ENCODE data around the gene TEX101.
"Not testable (repeated sequence)": the region's sequence is repeated elsewhere in the genome, so short reads cannot be mapped to it uniquely, and the experiment has no call there.

Gene TEX101

GRCh38 chr19:43422000-43422688 is 7.5 kb downstream of the TEX101 start:
- no peak for DNase-seq

- no peak for DNase-seq
Observed at GRCh38 chr19:43422689-43423066, 8.0 kb downstream of the TEX101 start.

- no peak for DNase-seq
Observed at GRCh38 chr19:43423779-43424178, 9.1 kb downstream of the TEX101 start.

GRCh38 chr19:43425567-43426392 is 11.1 kb downstream of the TEX101 start:
- no peak for DNase-seq

GRCh38 chr19:43429395-43429794 is 14.7 kb downstream of the TEX101 start:
- no peak for DNase-seq

GRCh38 chr19:43430142-43430710 is 15.5 kb downstream of the TEX101 start:
- DNase-seq = peak; percentile 25

GRCh38 chr19:43430976-43431375 is 16.3 kb downstream of the TEX101 start:
- DNase-seq = no peak

- no peak for DNase-seq
Observed at GRCh38 chr19:43433358-43433673, 18.6 kb downstream of the TEX101 start.

- DNase-seq = no peak
Observed at GRCh38 chr19:43433689-43434088, 19.0 kb downstream of the TEX101 start.

GRCh38 chr19:43435775-43436174 is 21.1 kb downstream of the TEX101 start:
- DNase-seq = no peak

GRCh38 chr19:43437284-43437683 is 22.6 kb downstream of the TEX101 start:
- DNase-seq = peak; percentile 33

GRCh38 chr19:43437712-43438111 is 23.0 kb downstream of the TEX101 start:
- DNase-seq = no peak

GRCh38 chr19:43438291-43439031 is 23.8 kb downstream of the TEX101 start:
- DNase-seq = peak; percentile 32

- peak; percentile 79 for DNase-seq
Observed at GRCh38 chr19:43439032-43439708, 24.5 kb downstream of the TEX101 start.

GRCh38 chr19:43439709-43440063 is 25.0 kb downstream of the TEX101 start:
- DNase-seq = no peak

GRCh38 chr19:43441716-43442115 is 27.0 kb downstream of the TEX101 start:
- no peak for DNase-seq

- DNase-seq = not testable (repeated sequence)
Observed at GRCh38 chr19:43444091-43444490, 29.4 kb downstream of the TEX101 start.

- no peak for DNase-seq
Observed at GRCh38 chr19:43444531-43445287, 30.0 kb downstream of the TEX101 start.

- no peak for DNase-seq
Observed at GRCh38 chr19:43445426-43445825, 30.7 kb downstream of the TEX101 start.

- DNase-seq = peak; percentile 88
Observed at GRCh38 chr19:43446746-43447489, 32.2 kb downstream of the TEX101 start.

GRCh38 chr19:43447655-43448054 is 33.0 kb downstream of the TEX101 start:
- DNase-seq = no peak
